Inflammatory macrophage treated with lipopolysaccharide for 1 hour (primary cell): ENCODE measurements around the gene EFCAB12.

Experiments used
- DNase-seq, 2 donors: peaks; one replicate each; pipeline ENCODE4 v3.0.0-alpha.2; 2020 to 2022

The EFCAB12 gene

GRCh38 chr3:129442947-129443346 lies 14.5 kb upstream of the EFCAB12 start:
- DNase-seq: no peak

- DNase-seq: no peak
These were observed 14.1 kb upstream of the EFCAB12 start for GRCh38 chr3:129442486-129442885.

GRCh38 chr3:129441782-129442181 lies 13.3 kb upstream of the EFCAB12 start:
- DNase-seq: no peak

- no peak for DNase-seq
These were observed 12.8 kb upstream of the EFCAB12 start for GRCh38 chr3:129441215-129441614.

DNA sequence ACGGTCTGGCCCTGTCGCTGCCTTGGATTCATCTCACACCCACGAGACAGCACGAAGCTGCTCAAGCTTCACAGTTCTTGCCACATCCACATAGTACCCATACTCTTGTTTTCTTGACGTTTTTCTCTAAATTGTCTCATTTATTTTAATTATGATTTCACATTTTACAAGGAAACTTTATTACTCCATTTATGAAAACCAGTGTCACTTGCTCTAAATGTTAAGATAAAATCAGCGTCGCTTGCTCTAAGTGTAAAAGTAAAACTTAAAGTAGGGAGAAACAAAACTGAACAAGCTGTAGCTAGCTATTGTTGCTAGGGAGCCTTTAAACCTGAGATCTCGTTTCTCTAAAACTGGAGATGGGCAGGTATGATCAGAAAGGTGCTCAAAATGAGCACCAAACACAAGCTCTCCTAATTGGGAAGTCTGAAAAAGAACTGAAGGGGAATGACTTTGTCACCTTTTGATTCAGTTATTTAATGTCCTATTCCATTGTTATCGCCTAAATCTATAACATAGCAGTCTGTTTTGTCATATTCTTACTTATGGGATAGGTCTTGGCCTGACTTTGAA lies 12.3 kb upstream of the EFCAB12 start:
- peak; percentile 58 to 71 for DNase-seq

GRCh38 chr3:129439817-129440617 lies 11.6 kb upstream of the EFCAB12 start, which contains the start of the genes IFT122 and MBD4:
Gene IFT122, plus strand, starts transcription at chr3:129440224. Its CDS starts 107 bp downstream, at chr3:129440331.
Gene MBD4, minus strand, starts transcription at chr3:129439948. Its CDS starts 115 bp downstream, at chr3:129439833.
- peak; percentile 99 for DNase-seq

- DNase-seq: peak; percentile 49 to 54
These were observed 10.9 kb upstream of the EFCAB12 start for GRCh38 chr3:129439226-129439816.

DNA sequence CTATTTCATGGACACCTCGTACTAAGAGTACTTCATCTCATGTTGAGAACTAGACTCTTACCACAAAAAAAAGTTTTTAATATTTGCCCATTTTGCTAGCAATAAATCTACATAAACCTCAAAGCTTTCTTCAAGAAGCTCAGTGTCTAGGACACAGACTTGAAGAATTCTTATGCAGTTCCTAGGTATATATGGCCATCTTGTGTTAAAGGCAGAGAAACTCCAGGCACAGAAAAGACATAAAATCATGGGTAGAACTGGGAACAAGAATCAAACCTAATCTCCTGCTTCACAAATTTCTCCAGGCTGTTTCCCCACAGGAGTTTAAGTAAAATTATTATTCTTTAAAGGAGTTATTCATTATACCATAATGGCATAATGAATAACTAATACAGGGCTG lies 6.9 kb upstream of the EFCAB12 start:
- DNase-seq: no peak

DNA sequence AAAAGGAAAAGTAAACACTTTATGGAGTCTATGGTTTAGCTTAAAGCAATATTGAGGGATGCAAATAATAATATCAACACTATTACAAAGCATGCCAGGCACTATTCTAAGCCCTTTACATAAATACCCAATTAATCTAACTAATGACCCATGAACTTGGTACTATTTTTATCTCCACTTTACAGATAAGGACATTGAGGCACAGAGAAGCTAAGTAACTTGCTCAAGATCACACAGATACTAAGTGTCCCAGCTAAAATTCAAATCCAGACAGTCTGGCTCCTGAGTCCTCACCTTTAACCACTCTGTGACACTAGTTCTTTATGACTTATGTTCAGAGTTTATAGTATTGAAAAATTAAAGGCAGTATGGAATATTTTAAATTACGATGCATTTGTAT lies 5.7 kb upstream of the EFCAB12 start:
- no peak for DNase-seq

DNA sequence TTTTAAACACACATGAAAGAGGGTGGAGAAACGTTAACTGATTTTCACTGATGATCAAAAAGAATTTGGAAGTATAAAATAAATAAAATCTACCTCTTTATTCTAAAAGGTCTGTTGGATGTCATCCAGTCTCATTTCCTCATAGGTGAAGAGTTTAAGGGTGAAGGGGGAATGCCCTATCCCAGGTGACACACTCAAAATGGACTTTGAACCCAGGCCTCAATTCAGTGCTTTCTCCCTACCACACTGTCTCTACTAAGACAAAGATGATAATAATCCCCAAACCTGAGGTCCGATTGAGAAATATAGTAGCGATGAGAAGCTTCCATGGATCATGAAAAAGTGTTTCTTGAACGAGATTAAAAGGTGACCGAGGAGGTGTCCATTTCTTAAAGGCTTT lies 5.1 kb upstream of the EFCAB12 start:
- DNase-seq: no peak

- DNase-seq: peak; percentile 39 to 62
These were observed 4.2 kb upstream of the EFCAB12 start for GRCh38 chr3:129432671-129433070.

DNA sequence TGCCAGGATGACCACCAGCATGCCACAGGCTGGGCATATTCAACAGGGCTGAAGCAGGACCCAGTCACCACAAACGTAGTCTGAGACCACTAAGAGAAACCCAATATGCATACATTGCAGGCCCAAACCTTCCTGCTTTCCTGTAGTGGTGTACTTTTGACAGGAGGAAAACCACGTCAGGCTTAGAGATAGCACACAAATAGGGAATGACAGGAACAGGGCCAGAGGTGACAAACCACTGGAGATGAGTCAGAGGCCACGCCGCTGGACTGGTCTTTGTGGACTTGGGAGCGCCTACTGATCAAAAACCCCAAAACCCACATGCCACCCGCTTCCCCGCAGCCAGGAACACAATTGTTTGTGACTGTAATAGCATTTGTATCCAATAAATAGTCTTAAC lies 3.6 kb upstream of the EFCAB12 start:
- DNase-seq: peak; percentile 48 to 84

DNA sequence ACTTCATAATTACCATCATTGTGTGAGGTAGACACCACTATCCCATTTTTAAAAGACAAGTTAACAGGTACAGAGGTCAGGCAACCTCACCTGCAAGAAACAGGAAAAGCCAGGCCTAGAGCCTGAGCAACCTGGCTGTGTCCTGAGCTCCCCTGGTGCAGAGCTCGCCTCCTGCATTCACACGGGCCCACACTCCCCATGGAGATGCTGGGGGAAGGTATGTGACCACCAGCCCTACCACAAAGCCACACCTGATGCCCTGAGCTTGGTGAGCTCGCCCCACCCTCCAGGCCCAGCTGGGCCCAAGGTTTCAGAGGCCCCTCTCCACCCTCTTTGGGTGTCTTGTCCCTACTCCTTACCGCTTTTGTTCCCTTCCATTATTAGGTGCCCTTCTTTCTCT lies 1.2 kb upstream of the EFCAB12 start:
- no peak for DNase-seq

- DNase-seq: no peak
These were observed 630 bp upstream of the EFCAB12 start for GRCh38 chr3:129429080-129429451.

GRCh38 chr3:129428007-129428375 lies 445 bp downstream of the EFCAB12 start:
- no peak for DNase-seq

DNA sequence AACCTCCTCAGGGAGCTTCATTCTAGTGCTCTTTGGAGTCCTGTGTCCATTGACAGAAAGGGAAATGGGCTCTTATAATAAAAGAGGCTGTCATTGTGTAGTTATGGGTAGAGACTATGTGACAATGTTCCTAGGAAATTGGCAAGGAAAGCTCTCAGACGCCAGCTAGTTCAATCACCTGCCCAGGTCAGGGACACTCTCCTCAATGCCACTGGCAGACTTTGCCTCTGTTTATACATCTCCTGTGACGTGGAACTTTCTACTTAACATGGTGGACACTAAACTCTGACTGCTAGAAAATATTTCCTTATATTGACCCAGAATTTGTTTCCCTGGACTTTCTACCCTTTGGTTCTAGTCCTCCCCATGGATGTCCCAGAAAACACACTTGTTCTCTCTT lies 2.8 kb downstream of the EFCAB12 start:
- DNase-seq: no peak

DNA sequence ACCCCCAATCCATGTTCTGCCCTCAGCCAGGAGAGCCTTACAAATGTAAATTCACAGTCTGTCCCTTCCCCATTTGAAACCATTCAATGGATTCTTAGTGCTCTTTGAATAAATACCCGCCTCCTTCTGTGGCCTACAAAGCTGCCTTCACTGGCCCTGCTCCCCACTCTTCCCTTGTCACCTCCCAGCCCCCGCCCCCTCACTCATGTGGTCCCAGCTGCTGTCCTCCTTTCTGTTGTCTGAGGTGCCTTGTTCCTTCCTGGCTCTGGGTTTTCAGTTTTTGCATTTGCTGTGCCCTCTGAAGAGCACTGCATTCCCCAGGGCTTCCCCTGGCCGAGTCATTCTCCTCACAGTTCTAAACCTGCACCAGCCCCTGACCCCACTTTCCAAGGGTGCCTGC lies 3.2 kb downstream of the EFCAB12 start:
- peak in 1 of 2 donors; percentile 51 for DNase-seq

GRCh38 chr3:129424185-129424841 lies 4.1 kb downstream of the EFCAB12 start:
- DNase-seq: peak; percentile 63 to 84

GRCh38 chr3:129422897-129423296 lies 5.5 kb downstream of the EFCAB12 start:
- DNase-seq: no peak

GRCh38 chr3:129421988-129422745 lies 6.3 kb downstream of the EFCAB12 start:
- no peak for DNase-seq

GRCh38 chr3:129421236-129421883 lies 7.1 kb downstream of the EFCAB12 start:
- DNase-seq: no peak

GRCh38 chr3:129419476-129419875 lies 9.0 kb downstream of the EFCAB12 start:
- DNase-seq: no peak
